ENCODE data around the gene WDR36.

DNA sequence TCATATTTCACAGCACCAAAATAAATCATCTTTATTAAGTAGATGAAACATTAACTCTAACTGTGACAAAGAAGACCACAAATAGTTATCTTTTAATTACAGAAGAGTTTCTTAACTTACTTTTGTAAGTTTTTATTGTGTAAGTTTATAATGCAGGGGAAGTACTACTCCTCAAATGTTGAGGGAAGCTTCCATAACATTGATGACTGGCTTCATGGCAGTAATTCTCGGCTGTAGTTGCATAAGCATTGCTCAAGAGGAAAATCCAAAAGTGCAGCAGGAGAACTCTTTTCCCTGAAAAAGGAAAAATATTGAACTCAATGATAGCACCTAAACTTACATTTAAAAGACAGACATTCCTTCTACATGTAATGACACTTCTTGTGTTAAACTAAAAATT is 16.1 kb upstream of the WDR36 start:
- TF ChIP-seq, protein P1, sequence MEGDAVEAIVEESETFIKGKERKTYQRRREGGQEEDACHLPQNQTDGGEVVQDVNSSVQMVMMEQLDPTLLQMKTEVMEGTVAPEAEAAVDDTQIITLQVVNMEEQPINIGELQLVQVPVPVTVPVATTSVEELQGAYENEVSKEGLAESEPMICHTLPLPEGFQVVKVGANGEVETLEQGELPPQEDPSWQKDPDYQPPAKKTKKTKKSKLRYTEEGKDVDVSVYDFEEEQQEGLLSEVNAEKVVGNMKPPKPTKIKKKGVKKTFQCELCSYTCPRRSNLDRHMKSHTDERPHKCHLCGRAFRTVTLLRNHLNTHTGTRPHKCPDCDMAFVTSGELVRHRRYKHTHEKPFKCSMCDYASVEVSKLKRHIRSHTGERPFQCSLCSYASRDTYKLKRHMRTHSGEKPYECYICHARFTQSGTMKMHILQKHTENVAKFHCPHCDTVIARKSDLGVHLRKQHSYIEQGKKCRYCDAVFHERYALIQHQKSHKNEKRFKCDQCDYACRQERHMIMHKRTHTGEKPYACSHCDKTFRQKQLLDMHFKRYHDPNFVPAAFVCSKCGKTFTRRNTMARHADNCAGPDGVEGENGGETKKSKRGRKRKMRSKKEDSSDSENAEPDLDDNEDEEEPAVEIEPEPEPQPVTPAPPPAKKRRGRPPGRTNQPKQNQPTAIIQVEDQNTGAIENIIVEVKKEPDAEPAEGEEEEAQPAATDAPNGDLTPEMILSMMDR (optimal IDR thresholded peaks at IDR 0.05 in 1 of 3, IDR thresholded peaks at IDR 0.05 in 1 of 3, conservative IDR thresholded peaks at IDR 0.05 in 1 of 3; ENCODE audit: extremely low read depth in 1 of 3, insufficient read depth in 2 of 3, low read length in 3 of 3): no peak
- TF ChIP-seq EZH2 (IDR thresholded peaks at IDR 0.05; ENCODE audit: low read length): no peak

Measured in keratinocyte (primary cell).